Measurements from ENCODE around the gene MYO7A. TPM values are rescaled to one million over a fixed set of nuclear protein-coding genes. Genes with fewer than 3 reads are reported as not detected.
A peak's percentile ranks its signal among the peaks of the same experiment; 100 is the strongest.

Gene MYO7A
- total and polyA plus RNA-seq, 2 experiments from 2014 or later: 0.48 to 1.6 TPM

DNA sequence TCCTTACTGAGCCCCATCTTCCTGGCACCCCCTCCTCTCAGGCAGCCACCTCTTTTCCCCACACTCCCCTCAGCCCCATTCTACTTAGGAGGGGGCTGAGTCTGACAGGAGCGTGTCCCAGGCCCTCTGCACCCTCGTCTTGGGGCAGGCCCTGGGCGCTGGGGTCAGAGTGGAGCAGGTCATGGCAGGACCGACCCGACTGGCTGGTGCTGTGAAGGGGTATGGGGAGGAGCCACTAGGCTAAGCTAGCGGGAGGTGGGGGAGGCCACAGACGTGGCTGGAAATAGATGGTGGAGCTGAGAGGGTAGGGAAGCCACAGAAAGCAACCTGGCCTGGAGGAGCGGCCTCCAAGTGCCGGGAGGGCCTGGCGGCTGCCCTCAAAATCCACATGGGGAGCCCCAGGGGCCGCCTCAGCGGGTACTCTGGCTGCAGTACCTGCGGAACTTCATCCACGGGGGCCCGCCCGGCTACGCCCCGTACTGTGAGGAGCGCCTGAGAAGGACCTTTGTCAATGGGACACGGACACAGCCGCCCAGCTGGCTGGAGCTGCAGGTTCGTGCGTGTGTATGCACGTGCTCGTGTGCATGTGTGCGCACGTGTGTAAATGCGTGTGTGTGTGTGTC lies 61.7 kb downstream of the MYO7A start:
- no peak for DNase-seq (ENCODE audit: low read depth in 1 of 2, low spot score in 1 of 2)
- no peak overlapping the region for H3K27ac ChIP-seq
- TF ChIP-seq, protein P1, sequence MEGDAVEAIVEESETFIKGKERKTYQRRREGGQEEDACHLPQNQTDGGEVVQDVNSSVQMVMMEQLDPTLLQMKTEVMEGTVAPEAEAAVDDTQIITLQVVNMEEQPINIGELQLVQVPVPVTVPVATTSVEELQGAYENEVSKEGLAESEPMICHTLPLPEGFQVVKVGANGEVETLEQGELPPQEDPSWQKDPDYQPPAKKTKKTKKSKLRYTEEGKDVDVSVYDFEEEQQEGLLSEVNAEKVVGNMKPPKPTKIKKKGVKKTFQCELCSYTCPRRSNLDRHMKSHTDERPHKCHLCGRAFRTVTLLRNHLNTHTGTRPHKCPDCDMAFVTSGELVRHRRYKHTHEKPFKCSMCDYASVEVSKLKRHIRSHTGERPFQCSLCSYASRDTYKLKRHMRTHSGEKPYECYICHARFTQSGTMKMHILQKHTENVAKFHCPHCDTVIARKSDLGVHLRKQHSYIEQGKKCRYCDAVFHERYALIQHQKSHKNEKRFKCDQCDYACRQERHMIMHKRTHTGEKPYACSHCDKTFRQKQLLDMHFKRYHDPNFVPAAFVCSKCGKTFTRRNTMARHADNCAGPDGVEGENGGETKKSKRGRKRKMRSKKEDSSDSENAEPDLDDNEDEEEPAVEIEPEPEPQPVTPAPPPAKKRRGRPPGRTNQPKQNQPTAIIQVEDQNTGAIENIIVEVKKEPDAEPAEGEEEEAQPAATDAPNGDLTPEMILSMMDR (IDR thresholded peaks at IDR 0.05; ENCODE audit: low read depth, low read length): no peak

DNA sequence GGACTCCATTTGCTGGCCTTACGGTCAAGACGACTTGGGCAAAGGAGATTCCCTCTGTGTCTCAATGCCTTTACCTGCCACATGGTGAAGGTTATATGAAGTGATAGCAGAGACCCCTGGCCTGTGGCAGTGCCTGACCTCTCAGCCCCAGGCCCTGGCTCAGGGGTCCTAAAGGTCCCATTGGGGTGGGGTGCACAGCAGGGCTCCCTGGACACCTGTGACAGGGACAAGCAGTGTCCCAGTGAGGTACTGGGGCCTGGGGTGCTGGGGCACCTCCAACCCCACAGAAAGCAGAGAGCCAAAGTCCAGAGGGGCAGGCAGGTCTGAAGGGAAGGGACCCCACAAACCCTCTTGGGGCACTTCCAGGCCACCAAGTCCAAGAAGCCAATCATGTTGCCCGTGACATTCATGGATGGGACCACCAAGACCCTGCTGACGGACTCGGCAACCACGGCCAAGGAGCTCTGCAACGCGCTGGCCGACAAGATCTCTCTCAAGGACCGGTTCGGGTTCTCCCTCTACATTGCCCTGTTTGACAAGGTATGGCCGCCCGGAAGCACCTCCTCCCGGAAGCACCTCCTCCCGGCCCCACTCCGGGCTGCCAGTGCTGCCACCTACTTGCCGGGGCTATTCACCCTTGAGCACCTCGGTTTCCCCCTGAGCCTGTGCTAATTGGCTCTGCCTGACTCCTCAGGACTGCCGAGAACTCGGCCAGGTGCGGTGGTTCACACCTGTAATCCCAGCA lies 62.5 kb downstream of the MYO7A start:
- no peak for DNase-seq (ENCODE audit: low read depth in 1 of 2, low spot score in 1 of 2)
- Histone ChIP-seq H3K27me3 (no peaks in the 10 kb centered on the region), H3K4me1 (ENCODE audit: low read depth) (no peaks in the 10 kb centered on the region), H3K36me3 (no peaks in the 10 kb centered on the region), H3K9me3 (ENCODE audit: low read depth) (no peaks in the 10 kb centered on the region), H3K27ac (no peak overlapping the region), H3K4me3 (no peak overlapping the region)
- TF ChIP-seq, protein P1 (IDR thresholded peaks at IDR 0.05; ENCODE audit: low read depth, low read length): no peak

More for the DNA sequence above, 61.7 kb downstream of the MYO7A start:
- H3K9me3 ChIP-seq (ENCODE audit: low read depth): no peaks in the 10 kb centered on the region
- H3K4me1 ChIP-seq (ENCODE audit: low read depth): no peaks in the 10 kb centered on the region
- H3K4me3 ChIP-seq: no peak overlapping the region
- H3K36me3 ChIP-seq: no peaks in the 10 kb centered on the region
- H3K27me3 ChIP-seq: no peaks in the 10 kb centered on the region

DNA sequence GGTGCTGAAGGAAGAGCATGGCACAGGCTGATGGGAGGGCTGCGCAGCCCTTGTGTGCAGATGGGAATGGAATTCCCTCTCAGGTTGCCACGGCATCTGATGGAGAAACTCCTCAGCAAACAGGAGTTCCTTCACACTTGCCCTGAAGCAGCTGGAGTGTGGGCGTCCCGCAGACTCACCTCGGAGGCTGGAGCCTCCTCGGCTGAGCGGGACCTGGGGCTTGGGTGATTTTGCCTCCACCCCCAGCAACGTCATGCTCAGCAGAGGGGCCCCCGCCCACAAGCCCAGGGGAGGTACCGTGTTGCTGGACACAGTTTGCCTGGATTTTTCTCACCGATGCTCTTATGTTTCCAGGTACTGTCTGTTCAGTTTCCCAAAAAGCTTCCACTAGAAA lies 63.4 kb downstream of the MYO7A start:
- Histone ChIP-seq H3K4me3 (no peak overlapping the region), H3K9me3 (ENCODE audit: low read depth) (no peaks in the 10 kb centered on the region), H3K27ac (no peak overlapping the region), H3K36me3 (no peaks in the 10 kb centered on the region), H3K27me3 (no peaks in the 10 kb centered on the region), H3K4me1 (ENCODE audit: low read depth) (no peaks in the 10 kb centered on the region)
- TF ChIP-seq, protein P1 (IDR thresholded peaks at IDR 0.05; ENCODE audit: low read depth, low read length): no peak
- no peak for DNase-seq (ENCODE audit: low read depth in 1 of 2, low spot score in 1 of 2)

DNA sequence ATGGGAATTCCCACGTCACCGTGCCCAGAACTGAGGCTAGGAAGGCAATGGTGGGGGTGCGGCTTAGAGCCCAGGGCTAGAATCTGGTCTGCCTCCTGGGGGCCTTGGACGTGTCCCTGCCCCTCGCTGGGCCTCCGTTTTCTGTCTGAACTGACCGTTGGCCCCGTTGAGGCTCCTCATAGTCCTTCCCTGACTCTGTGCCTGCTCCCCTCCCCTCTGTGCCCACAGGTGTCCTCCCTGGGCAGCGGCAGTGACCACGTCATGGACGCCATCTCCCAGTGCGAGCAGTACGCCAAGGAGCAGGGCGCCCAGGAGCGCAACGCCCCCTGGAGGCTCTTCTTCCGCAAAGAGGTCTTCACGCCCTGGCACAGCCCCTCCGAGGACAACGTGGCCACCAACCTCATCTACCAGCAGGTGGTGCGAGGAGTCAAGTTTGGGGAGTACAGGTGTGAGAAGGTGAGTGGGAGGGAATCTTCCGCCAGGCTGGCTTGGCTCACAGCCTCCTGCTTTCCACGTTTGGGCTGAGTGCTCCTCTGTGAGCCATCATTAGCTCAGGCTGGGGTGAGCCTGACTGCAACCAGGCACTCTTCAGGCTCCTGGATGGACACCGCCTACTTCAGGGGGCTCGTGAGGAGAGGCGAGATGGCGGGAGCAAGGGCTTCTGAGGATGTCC lies 63.9 kb downstream of the MYO7A start:
- H3K4me1 ChIP-seq (ENCODE audit: low read depth): no peaks in the 10 kb centered on the region
- H3K4me3 ChIP-seq: no peak overlapping the region
- TF ChIP-seq, protein P1 (IDR thresholded peaks at IDR 0.05; ENCODE audit: low read depth, low read length): peak; percentile 74
- DNase-seq (ENCODE audit: low read depth in 1 of 2, low spot score in 1 of 2): peak; percentile 64 to 88
- no peaks in the 10 kb centered on the region for H3K36me3 ChIP-seq
- no peaks in the 10 kb centered on the region for H3K27me3 ChIP-seq
- H3K27ac ChIP-seq: no peak overlapping the region
- H3K9me3 ChIP-seq (ENCODE audit: low read depth): no peaks in the 10 kb centered on the region

DNA sequence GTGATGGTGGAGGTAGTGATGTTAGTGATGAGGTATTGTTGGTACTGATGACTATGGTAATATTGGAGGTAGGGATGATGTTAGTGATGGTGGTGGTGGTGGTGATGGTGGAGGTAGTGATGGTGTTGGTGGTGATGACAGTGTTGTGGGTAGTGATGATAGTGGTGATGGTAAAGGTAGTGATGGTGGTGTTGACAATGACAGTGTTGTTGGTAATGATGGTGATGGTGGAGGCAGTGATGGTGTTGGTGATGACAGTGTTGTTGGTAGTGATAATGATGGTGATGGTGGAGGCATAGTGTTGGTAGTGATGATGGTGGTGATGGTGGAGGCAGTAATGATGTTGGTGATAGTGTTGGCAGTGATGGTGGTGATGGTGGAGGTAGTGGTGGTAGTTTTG lies 65.1 kb downstream of the MYO7A start:
- no peak overlapping the region for H3K4me3 ChIP-seq
- H3K36me3 ChIP-seq: no peaks in the 10 kb centered on the region
- H3K4me1 ChIP-seq (ENCODE audit: low read depth): no peaks in the 10 kb centered on the region
- no peak overlapping the region for H3K27ac ChIP-seq
- DNase-seq (ENCODE audit: low read depth in 1 of 2, low spot score in 1 of 2): no peak
- no peaks in the 10 kb centered on the region for H3K27me3 ChIP-seq
- no peaks in the 10 kb centered on the region for H3K9me3 ChIP-seq (ENCODE audit: low read depth)
- TF ChIP-seq, protein P1 (IDR thresholded peaks at IDR 0.05; ENCODE audit: low read depth, low read length): no peak

Measured in cardiac muscle cell (in vitro differentiated cells and primary cell).